Measurements from ENCODE around the gene SLC48A1. TPM values are rescaled to one million over a fixed set of nuclear protein-coding genes. Genes with fewer than 3 reads are reported as not detected.

Gene SLC48A1
- total RNA-seq, 1 donor from 2014 or later, result 13.0 TPM

DNA sequence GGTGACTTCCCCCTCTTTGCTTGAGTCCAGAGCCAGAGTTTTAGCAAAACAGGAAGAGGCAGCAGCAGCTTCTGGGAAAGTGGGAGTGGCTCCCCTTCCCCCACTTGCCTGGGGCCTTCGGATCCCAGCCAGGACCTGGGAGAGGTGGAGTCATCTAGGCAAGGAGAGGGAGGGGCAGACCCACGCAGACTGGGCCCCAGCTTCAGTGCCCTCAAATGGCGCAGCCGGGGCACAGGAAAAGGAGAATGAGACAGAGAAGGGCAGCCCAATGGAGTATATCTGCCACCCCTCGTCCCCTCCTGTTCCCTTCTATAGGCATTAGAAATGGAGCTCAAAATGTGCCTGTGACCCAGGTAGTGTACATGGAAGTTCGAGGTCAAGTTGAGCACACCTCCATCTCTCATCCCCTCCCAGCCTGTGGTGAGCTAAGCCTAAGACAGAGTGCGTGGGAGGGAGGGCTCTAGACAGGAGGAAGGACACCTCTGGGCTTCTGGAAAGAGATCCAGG, 56.0 kb downstream of the SLC48A1 start:
- Mint-ChIP-seq H3K27ac (ENCODE audit: unreplicated experiment) (peak overlapping the region; percentile 27), H3K9me3 (no peaks in the 10 kb centered on the region), H3K27me3 (ENCODE audit: low read depth) (no peaks in the 10 kb centered on the region), H3K4me1 (peaks cover 35% of the 10 kb centered on the region), H3K36me3 (ENCODE audit: low read depth) (no peaks in the 10 kb centered on the region), H3K4me3 (peak overlapping the region; percentile 54)
- TF ChIP-seq, protein P1, sequence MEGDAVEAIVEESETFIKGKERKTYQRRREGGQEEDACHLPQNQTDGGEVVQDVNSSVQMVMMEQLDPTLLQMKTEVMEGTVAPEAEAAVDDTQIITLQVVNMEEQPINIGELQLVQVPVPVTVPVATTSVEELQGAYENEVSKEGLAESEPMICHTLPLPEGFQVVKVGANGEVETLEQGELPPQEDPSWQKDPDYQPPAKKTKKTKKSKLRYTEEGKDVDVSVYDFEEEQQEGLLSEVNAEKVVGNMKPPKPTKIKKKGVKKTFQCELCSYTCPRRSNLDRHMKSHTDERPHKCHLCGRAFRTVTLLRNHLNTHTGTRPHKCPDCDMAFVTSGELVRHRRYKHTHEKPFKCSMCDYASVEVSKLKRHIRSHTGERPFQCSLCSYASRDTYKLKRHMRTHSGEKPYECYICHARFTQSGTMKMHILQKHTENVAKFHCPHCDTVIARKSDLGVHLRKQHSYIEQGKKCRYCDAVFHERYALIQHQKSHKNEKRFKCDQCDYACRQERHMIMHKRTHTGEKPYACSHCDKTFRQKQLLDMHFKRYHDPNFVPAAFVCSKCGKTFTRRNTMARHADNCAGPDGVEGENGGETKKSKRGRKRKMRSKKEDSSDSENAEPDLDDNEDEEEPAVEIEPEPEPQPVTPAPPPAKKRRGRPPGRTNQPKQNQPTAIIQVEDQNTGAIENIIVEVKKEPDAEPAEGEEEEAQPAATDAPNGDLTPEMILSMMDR (conservative IDR thresholded peaks at IDR 0.05), result no peak
- DNase-seq (ENCODE audit: low read depth, low spot score), result peak; percentile 33

GRCh38 chr12:47829584-47829983, 56.5 kb downstream of the SLC48A1 start:
- H3K36me3 Mint-ChIP-seq (ENCODE audit: low read depth), result no peaks in the 10 kb centered on the region
- no peaks in the 10 kb centered on the region for H3K27me3 Mint-ChIP-seq (ENCODE audit: low read depth)
- H3K27ac Mint-ChIP-seq (ENCODE audit: unreplicated experiment), result peak overlapping the region; percentile 27
- H3K4me1 Mint-ChIP-seq, result peaks cover 29% of the 10 kb centered on the region
- H3K9me3 Mint-ChIP-seq, result no peaks in the 10 kb centered on the region
- H3K4me3 Mint-ChIP-seq, result no peak overlapping the region
- TF ChIP-seq, protein P1 (conservative IDR thresholded peaks at IDR 0.05), result no peak
- no peak for DNase-seq (ENCODE audit: low read depth, low spot score)

Other genes starting within 250 kb of the SLC48A1 start
- gene RPAP3, start 67.2 kb upstream of the SLC48A1 start, total RNA-seq, result 45.2 and 49.4 TPM in 2 replicates
- not detected in 2 replicates for gene ENDOU, start 47.7 kb upstream of the SLC48A1 start, total RNA-seq
- 0.89 and 1.4 TPM in 2 replicates for gene RAPGEF3, start 14.4 kb upstream of the SLC48A1 start, total RNA-seq
- 76.0 and 76.6 TPM in 2 replicates for gene HDAC7, start 46.7 kb downstream of the SLC48A1 start, total RNA-seq
- not detected in 2 replicates for gene VDR, start 131.8 kb downstream of the SLC48A1 start, total RNA-seq
- gene TMEM106C, start 190.4 kb downstream of the SLC48A1 start, total RNA-seq, result 147 and 159 TPM in 2 replicates
- 384 and 386 TPM in 2 replicates for gene COL2A1, start 231.2 kb downstream of the SLC48A1 start, total RNA-seq